T-helper 22 cell (primary cell): ENCODE measurements around the gene KCNK13.
"Not testable (repeated sequence)": the region's sequence is repeated elsewhere in the genome, so short reads cannot be mapped to it uniquely, and the experiment has no call there.

Experiments used
- DNase-seq: peaks from one replicate; pipeline ENCODE4 v3.0.0-alpha.2; 2020; ENCODE audit warnings: low read depth

KCNK13 gene

DNA sequence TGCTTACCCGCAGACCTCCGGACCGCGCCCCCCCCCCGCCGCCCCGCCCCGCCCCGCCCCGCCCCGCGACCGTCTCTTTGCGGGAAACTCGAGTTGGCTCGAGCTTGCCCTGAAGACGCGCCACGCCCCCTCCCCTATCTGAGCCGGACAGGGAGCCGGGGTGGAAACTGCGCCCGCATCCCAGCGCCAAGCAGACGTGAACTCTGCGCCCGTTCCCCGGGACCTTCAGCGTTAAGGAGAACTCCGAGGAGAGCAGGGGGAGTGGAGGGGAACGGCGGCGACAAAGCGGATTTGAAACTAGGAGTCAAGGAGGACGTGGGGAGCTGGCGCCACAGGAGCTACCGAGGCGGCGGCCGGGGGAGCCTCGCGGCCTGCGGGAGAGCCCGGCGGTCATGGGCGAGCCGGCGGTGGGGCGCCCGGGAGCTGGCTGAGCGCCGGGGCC, at the start of gene KCNK13:
Gene KCNK13, plus strand, starts transcription at position 310 of the 442 bp plus-strand sequence. CDS start 212 bp downstream, outside the sequence.
- DNase-seq, result no peak

- DNase-seq, result no peak
Measured at GRCh38 chr14:90017371-90017770, 44.4 kb upstream of the KCNK13 start.

DNA sequence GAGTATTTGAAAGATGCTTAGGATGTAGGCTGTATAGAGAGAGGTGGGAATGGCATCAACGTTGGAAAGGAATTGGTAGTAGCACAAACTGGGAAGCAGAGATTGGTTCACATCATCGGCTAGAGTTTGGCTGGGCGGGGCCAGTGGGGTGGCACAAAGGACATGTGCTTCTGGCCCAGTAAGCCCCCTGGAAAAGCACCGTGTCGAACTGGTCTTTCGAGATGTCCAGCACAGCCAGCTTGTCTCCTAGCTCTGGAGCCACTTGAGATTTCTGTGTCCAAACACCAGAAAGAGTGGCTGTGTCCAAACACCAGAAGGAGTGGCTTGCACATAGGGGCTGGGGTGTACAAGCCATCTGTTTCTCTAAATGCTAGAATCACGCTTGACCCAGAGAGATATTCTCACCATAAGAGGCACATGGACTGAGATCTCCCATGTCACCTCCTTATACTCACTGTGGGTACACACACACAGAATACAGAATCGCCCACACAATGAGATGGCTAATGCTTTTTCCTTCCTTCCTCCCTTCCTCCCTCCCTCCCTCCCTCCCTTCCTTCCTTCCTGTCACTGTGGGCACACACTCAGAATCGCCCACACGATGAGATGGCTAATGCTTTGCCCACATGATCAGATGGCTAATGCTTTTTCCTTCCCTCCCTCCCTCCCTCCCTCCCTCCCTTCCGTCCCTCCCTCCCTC, 41.8 kb upstream of the KCNK13 start:
- DNase-seq, result no peak

DNA sequence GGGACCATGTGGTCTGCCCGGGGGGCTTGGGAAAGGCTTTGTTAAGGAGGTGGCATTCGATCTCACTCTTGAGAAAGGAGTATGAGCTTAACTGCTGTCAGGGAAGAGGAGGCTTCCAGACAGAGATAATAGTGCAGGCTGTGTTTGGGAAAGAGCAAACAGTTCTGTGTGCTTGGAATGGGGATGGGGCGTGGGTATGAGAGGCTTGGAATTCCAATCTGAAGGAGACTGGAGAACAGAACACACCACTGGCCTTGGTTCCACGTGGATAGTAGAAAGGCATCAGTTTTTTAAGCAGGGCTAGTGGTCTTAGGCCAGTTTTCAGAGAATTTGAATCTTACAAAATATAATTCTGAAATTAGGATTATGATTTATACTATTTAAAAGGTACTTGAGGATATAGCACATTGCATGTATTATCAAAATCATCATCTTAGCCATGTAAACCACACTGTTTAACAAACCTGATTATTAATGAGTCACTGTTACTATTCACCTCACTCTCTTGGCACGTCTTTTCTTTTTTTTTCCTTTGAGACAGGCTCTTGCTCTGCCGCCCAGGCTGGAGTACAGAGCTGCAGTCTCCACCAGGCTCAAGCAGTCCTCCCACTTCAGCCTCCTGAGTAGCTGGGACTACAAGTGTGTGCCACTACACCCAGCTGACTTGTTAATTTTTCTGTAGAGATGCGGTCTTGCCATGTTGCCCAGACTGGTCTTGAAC, 38.5 kb upstream of the KCNK13 start:
- DNase-seq, result no peak

- no peak for DNase-seq
Measured at GRCh38 chr14:90024910-90025309, 36.9 kb upstream of the KCNK13 start.

GRCh38 chr14:90026608-90027007, 35.2 kb upstream of the KCNK13 start:
- DNase-seq, result not testable (repeated sequence)

GRCh38 chr14:90027842-90028241, 34.0 kb upstream of the KCNK13 start:
- no peak for DNase-seq

GRCh38 chr14:90034156-90034555, 27.6 kb upstream of the KCNK13 start:
- no peak for DNase-seq

DNA sequence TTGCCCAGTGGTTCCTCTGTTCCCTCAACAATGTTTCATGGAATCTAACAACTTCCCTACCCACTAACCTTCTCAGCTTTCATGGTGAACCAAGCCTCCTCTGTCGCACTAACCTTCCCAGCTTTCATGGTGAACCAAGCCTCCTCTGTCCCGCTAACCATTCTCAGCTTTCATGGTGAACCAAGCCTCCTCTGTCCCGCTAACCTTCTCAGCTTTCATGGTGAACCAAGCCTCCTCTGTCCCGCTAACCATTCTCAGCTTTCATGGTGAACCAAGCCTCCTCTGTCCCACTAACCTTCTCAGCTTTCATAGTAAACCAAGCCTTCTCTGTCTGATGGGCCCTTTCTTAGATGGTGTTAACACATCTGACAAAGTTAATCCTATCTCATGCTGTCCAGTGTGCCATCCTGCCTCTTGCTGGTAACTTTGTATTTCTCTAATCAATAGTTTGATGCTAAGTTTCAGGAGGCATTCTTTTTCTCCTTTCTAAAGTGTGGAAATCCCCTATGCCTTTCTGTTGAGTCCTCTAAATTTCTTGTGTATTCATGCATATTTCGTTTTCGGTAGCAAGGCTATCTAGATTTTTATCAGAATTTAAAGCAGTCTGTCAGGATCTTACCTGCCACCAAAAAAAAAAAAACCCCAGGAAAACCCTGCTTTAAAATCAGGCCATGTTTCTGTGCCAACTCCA, 26.8 kb upstream of the KCNK13 start:
- no peak for DNase-seq

DNA sequence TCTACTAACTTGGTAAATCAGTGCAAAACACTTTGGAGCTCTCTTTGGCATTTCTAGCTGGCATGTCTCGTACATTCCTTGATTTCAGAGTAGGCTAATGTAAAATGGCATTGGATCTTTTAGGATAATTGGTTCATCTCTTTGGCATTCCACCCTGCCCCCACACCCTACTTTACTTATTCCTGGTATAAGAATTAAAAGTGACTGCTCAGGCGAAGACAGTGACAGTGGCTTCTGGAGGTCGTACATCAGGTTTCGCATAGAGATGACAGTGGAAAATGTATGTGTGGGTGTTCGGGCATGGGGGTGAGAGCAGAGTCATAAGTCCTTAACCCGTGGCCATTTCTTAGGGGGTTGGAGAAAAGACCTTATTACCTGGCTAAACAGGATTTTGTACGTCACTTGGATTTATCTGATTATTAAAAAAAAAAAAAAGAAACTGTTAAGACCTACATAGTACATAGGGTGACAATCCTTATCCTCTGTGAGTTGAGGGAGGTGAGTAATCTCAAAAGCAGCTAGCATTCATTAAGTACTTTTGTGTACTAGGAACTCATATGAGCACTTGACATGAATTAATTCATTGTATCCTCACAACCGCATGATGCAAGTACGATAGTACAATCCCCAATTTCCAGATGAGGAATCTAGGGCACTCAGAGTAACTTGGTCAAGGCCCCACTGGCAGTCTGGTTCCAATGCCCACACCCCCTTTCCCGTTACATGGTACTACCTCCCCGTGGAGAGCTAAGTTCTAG, 22.4 kb upstream of the KCNK13 start:
- DNase-seq, result no peak

GRCh38 chr14:90040411-90040810, 21.4 kb upstream of the KCNK13 start:
- no peak for DNase-seq

GRCh38 chr14:90042496-90043252, 19.1 kb upstream of the KCNK13 start:
- DNase-seq, result no peak

DNA sequence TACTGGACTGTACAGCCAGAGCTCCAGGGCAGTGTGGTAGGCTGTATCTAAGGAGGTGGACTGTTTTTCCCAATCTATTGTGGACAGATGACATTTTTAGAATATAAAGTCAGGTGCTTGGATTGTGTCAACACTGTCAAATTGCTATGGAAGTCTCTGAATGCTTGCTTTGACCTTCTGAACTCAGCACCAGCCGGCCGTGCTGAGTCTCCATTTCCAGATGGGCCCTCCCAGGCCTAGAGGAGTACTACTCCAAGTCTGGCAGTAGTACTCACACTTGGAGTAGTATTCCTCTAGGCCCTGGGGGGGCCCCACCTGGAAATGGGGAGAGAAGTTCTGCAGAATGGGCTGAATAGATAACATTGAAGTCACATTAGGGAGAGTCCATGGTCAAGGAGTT, 16.2 kb upstream of the KCNK13 start:
- no peak for DNase-seq

GRCh38 chr14:90049390-90049789, 12.4 kb upstream of the KCNK13 start:
- DNase-seq, result no peak

- no peak for DNase-seq
Measured at GRCh38 chr14:90050271-90050670, 11.5 kb upstream of the KCNK13 start.

- DNase-seq, result no peak
Measured at GRCh38 chr14:90053044-90053443, 8.8 kb upstream of the KCNK13 start.

- DNase-seq, result no peak
Measured at GRCh38 chr14:90054803-90055202, 7.0 kb upstream of the KCNK13 start.

DNA sequence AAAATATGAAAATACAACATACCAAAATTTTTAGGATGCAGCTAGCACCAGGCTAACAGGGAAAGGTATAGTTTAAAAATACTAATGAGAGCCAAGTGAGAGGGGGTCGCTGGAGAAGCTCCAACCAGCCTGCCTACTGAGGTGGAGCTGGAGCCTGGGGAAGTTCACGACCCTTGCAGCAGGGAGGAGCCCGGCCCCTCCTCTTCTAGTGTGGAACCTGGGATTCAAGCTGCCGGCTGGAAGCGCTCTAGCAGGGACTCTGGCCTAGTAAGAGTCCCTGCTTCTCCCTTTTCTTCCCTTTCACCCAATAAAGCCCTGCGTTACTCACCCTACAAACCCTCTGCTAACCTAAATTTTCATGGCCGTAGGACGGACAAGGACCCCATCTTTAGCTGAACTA, 5.0 kb upstream of the KCNK13 start:
- DNase-seq, result no peak

DNA sequence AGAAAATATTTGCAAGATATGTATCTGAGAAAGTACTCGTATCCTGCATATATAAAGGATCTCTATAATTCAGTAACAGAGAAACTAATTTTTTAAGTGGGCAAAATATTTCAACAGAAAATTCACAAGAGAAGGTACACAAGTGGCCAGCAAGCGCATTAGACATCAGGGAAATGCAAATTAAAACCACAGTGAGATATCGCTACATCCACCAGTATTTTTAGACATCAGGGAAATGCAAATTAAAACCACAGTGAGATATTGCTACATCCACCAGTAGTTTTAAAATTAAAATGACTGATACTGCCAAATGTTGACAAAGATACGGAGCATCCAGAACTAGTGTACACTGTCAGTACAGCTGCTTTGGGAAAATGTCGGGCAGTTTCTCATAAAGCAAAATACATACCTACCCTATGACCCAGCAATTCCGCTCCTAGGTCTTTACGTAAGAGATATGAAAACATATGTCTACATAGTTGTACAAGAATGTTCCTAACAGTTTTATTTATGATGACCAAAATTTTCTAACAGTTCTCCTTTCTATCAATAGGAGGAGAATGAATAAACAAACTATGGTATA, 2.8 kb upstream of the KCNK13 start:
- DNase-seq, result no peak

DNA sequence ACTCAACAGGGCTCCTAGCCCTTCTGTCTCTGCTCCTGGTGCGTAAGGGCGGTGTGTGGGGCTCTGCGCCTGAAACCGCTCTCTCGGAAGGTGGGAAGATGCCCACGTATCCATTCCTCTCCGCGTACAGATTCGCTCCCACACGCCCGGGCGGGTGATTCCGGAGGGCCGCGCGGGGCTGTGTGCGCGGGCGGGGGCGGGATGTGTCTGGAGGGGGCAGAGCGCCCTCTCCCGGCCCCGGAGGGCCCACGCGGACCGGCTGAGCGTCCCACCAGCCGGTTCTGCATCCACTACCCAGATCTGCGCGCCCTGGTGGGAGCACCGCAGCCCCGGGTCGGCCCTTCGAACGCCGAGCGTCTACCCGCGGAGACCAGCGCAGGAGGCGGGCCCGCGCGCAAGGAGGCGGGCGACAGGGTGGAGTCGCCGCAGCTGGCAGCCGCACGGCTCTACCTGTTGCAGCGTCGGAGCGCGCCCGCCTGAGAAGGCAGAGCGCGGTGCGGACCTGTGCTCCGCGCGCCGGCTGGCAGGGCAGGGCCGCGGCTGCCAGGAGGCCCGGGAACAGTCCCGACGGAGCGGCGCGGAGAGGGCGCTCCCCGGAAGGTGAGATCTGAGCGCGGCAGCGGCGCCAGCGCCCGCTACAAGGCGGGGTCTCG, 1.4 kb upstream of the KCNK13 start:
- no peak for DNase-seq
